Vagina (tissue), 2 donors: Measurements from ENCODE around the gene CARD11.

Experiments used
- POLR2A ChIP-seq, 2 donors: fragments of 450-650 bp; IDR thresholded peaks; one replicate each; pipeline ENCODE4 v1.6.1; 2017; ENCODE audit warnings: antibody characterized with exemption in 2 of 2, mild to moderate bottlenecking in 2 of 2, moderate library complexity in 2 of 2
- TF ChIP-seq, protein P1 (sequence below), 3 experiments: fragments of 450-650 bp in 2 of 3; fragments of 200-600 bp in 1 of 3; sonication (generic) in 1 of 3; IDR thresholded peaks; one replicate each; pipeline ENCODE4 v1.5.1; 2017 to 2019; ENCODE audit warnings: antibody characterized with exemption in 3 of 3, mild to moderate bottlenecking in 2 of 3, moderate library complexity in 2 of 3

DNA sequence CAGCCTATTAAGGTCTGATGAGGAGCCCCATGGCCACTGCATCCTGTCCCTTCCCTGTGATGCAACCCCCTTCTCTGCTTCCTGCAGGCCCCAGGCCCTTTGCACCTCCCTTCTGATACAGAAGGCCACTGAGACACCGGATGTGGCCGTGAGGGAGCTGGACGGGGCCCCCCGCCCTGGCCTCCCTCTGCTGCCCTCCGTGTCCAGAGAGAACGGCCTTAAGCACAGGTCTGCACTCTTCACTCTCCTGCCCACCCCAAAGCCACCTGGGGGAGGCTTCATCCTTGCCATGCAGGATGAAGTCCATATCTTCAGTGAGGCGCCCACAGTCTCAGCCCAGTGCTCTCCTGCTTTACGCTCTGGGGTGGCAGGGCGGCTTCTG, 112.6 kb downstream of the CARD11 start:
- TF ChIP-seq, protein P1, sequence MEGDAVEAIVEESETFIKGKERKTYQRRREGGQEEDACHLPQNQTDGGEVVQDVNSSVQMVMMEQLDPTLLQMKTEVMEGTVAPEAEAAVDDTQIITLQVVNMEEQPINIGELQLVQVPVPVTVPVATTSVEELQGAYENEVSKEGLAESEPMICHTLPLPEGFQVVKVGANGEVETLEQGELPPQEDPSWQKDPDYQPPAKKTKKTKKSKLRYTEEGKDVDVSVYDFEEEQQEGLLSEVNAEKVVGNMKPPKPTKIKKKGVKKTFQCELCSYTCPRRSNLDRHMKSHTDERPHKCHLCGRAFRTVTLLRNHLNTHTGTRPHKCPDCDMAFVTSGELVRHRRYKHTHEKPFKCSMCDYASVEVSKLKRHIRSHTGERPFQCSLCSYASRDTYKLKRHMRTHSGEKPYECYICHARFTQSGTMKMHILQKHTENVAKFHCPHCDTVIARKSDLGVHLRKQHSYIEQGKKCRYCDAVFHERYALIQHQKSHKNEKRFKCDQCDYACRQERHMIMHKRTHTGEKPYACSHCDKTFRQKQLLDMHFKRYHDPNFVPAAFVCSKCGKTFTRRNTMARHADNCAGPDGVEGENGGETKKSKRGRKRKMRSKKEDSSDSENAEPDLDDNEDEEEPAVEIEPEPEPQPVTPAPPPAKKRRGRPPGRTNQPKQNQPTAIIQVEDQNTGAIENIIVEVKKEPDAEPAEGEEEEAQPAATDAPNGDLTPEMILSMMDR (IDR thresholded peaks at IDR 0.05) = no peak
- TF ChIP-seq POLR2A (IDR thresholded peaks at IDR 0.05) = no peak
